Stimulated activated CD8-positive, alpha-beta memory T cell treated with anti-CD3 and anti-CD28 coated beads, Interleukin-12 subunit alpha, Interleukin-12 subunit beta, amount 100 ng/mL, for 1 hour (primary cell): ENCODE results near the gene PRMT6.
"Not testable (repeated sequence)": the region's sequence is repeated elsewhere in the genome, so short reads cannot be mapped to it uniquely, and the experiment has no call there.

Source experiments
- DNase-seq: peaks from one replicate; pipeline ENCODE4 v3.0.0-alpha.2; 2020; ENCODE audit warnings: low read depth

Gene PRMT6

DNA sequence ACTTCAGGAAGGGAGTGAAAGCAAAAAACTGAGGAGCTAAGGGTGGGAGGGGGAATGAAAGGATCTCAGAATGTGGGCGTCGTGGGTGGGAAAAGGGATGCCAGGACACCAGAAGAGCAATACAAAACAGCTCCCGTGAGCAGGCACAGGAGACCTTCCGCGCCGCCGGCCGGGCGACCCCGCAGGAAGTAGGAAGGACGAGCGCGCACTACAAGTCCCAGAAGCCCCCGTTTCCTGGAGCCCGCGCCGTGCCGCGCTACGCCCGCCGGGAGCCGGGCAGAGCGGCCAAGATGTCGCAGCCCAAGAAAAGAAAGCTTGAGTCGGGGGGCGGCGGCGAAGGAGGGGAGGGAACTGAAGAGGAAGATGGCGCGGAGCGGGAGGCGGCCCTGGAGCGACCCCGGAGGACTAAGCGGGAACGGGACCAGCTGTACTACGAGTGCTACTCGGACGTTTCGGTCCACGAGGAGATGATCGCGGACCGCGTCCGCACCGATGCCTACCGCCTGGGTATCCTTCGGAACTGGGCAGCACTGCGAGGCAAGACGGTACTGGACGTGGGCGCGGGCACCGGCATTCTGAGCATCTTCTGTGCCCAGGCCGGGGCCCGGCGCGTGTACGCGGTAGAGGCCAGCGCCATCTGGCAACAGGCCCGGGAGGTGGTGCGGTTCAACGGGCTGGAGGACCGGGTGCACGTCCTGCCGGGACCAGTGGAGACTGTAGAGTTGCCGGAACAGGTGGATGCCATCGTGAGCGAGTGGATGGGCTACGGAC is at the start of gene PRMT6:
TSS of gene PRMT6 (plus strand) at position 249 of the 771 bp plus-strand sequence. CDS start at position 291, 42 bp downstream.
- peak; percentile 69 for DNase-seq

DNA sequence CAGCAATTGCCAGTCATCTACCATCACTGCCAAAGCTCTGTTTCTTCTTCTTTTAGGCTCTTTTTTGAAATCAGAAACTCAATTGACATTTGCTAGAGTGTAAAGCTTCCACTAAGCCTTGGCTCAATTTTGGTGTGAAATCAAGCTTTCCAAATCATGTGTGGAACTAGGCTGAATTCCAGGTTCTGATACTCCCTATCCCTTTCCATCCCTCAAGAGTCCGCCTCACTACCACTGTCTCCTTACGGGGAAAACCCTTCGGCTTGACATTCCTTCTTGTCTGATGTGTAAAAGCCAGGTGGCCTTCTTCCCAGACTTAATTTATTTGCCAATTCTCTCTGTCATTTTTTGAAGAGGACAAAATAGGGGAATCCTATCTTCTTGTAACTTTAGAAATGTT is 47.2 kb upstream of the PRMT6 start:
- DNase-seq, result no peak

DNA sequence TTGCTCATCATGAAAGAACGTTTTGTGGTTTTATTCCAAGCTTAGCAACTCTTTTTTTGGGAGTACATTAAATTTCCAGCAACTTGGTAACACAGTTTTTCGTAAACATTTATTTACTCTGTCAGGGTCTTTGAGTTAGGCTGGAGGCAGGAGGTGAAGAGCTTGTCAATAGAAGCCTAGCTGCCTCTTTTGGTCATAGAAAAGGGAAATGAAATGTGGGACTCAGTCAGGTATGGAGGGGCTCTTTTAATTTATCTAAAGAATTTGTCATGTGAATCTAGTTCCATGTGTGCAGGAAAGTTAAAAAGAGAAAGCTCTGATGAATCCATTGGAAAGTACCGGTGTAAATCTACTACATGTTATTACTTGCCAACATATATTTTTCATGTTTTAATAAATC is 45.9 kb upstream of the PRMT6 start:
- no peak for DNase-seq

DNA sequence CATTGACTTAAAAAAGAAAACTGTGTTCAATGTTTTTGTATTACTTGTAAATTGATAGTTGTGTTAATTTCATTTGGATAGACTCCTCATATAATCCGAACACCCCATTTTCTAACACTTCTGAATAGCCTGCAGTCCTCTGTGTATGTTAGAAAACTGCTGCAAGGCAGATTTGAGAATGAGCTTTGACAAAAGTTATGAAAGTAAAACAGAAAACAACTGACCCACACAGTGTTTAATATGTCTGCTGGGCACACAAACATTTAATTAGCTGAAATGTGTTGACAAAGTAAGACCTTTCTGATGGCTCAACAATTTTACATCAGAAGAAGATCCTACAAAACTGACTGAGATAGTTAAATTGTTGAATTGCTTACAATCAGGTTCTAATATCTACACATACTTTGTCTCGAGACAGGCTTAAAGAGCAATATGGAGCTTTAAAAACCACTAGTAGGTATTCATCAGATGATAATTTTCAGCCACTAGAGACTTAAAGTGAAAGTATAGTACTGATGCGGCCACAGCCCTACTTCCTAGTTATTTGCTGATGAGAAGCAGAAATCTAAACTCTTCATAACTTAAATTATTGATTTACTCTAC is 40.0 kb upstream of the PRMT6 start:
- no peak for DNase-seq

DNA sequence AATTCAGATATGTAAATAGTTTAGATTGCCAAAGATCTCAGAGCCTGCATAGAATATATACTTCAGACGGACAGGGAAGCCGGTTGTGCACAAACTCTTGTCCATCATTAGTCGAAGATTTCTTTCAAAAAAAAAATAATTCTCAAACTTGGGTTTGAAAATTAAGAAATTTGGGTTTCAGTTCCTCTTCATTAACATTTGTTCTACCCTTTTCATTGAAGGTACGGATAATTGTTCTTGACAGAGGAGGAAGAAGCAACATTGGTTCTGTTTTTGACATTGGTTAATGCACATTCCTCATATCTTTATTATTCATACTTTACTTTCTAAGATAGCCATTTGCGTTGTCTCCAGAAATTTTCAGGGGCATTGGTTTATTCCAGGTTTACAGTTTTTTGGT is 38.0 kb upstream of the PRMT6 start:
- no peak for DNase-seq

DNA sequence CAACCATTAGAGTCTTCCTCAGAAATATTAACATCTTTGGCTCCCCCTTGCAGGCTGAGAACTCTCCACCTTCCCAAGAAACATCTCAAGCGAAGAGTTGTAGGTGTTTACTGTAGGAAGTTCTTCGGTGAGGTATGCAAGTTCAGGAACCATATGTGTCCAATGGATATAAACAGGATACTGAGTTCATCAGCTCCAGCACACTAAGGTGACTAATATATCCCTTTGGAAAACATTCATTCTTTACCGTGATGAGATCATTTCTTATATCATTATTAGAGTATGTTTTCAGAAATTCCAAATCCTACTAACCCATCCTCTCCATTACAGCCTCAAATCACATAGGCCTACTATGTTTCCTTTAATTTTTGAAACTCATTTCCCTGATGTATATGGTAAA is 37.3 kb upstream of the PRMT6 start:
- no peak for DNase-seq

DNA sequence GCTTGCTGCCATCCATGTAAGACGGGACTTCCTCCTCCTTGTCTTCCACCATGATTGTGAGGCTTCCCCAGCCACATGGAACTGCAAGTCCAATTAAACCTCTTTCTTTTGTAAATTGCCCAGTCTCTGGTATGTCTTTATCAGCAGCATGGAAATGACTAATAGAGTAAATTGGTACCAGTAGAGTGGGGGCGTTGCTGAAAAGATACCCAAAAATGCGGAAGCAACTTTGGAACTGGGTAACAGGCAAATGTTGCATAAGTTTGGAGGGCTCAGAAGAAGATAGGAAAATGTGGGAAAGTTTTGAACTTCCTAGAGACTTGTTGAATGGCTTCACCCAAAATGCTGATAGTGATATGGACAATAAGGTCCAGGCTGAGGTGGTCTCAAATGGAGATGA is 17.6 kb upstream of the PRMT6 start:
- DNase-seq, result not testable (repeated sequence)

DNA sequence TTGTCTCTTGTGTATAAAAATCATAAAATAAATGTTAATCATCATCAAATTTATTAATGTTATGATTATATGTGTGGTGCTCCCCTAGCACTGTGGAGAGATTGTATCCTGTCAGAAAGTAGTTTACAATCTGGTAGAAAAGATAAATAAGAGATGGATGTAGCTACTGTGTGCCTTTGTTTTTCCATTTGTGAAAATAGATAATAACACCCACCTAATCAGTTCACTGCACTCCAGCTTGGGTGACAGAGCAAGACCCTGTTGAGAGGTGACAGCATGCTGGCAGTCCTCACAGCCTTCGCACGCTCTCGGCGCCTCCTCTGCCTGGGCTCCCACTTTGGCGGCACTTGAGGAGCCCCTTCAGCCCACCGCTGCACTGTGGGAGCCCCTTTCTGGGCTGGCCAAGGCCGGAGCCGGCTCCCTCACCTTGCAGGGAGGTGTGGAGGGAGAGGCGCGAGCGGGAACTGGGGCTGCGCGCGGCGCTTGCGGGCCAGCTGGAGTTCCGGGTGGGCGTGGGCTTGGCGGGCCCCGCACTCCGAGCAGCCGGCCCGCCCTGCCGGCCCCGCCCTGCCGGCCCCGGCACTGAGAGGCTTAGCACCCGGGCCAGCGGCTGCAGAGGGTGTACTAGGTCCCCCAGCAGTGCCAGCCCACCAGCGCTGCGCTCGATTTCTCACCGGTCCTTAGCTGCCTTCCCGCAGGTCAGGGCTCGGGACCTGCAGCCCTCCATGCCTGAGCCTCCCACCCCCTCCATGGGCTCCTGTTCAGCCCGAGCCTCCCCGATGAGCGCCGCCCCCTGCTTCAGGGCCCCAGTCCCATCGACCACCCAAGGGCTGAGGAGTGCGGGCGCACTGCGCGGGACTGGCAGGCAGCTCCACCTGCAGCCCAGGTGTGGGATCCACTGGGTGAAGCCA is 11.9 kb upstream of the PRMT6 start:
- not testable (repeated sequence) for DNase-seq

DNA sequence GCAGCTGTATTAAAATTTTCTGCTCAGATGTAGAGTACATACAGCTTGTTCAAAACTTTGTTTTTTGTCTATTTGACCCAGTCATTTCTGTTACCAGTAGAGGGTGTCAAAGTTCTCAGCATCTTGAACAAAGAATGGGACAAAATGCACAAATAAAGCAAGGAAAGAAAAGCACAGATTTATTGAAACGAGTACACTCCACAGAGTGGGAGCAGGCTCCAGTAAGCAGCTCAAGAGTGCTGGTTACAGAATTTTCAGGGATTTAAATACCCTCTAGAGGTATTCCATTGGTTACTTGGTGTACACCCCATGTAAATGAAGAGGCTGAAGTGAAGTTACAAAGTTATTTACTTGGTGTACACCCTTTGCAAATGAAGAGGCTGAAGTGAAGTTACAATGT is 8.9 kb upstream of the PRMT6 start:
- DNase-seq, result no peak

DNA sequence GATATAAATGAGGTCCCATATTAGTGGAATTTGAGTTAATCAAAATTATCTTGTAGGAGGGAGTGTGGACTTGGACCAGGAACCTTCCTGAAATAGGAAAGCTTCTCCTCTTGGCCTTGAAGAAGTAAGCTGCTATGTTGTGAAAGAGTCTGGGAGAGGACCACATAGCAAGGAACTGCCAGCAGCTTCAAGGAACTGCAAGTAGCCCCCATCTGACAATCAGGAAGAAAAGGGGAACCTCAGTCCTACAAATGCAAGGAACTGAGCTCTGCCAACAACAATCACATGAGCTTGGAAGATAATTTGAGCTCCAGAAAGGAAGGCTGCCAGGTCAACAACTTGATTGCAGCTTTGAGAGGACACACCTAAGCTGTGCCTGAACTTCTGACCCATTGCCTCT is 8.2 kb upstream of the PRMT6 start:
- DNase-seq, result no peak

DNA sequence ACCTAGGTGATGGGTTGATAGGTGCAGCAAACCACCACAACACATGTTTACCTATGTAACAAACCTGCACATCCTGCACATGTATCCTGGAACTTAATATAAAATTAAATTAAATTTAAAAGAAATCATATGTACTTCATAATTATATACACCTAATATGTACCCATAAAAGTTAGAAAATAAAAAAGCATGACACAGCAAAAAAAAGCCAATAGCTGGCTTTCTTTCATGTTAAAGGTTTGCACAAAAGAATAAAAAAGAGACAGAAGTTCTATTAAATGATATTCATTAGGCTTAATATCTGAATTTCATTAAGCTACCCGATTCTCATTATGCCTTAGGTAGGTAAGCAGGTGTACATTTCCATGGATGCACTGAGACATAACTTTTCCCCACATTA is 5.2 kb upstream of the PRMT6 start:
- no peak for DNase-seq

DNA sequence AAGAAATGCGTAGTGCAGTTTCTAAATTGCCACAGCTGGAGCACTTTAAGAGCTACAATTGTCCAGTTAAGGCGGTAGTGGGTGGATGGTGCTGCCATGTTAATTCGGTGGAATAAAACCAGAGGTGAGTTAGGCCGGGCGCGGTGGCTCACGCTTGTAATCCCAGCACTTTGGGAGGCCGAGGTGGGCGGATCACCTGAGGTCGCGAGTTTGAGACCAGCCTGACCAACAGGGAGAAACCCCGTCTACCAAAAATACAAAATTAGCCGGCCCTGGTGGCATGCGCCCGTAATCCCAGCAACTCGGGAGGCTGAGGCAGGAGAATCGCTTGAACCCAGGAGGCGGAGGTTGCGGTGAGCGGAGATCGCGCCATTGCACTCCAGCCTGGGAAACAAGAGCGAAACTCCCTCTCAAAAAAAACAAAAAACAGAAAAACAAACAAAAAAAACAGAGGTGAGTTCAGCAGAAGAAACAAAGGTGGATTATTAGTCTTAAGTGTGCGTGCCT is 502 bp upstream of the PRMT6 start:
- not testable (repeated sequence) for DNase-seq

DNA sequence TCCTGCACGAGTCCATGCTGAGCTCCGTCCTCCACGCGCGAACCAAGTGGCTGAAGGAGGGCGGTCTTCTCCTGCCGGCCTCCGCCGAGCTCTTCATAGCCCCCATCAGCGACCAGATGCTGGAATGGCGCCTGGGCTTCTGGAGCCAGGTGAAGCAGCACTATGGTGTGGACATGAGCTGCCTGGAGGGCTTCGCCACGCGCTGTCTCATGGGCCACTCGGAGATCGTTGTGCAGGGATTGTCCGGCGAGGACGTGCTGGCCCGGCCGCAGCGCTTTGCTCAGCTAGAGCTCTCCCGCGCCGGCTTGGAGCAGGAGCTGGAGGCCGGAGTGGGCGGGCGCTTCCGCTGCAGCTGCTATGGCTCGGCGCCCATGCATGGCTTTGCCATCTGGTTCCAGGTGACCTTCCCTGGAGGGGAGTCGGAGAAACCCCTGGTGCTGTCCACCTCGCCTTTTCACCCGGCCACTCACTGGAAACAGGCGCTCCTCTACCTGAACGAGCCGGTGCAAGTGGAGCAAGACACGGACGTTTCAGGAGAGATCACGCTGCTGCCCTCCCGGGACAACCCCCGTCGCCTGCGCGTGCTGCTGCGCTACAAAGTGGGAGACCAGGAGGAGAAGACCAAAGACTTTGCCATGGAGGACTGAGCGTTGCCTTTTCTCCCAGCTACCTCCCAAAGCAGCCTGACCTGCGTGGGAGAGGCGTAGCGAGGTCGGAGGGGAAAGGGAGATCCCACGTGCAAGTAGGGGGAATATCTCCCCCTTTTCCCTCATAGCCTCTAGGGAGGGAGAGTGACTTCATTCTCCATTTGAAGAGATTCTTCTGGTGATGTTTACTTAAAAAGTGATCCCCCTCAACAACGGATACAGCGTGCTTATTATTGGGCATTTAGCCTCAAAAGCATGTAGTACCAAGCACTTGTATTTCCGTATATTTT is 991 bp downstream of the PRMT6 start:
- DNase-seq, result peak; percentile 0

DNA sequence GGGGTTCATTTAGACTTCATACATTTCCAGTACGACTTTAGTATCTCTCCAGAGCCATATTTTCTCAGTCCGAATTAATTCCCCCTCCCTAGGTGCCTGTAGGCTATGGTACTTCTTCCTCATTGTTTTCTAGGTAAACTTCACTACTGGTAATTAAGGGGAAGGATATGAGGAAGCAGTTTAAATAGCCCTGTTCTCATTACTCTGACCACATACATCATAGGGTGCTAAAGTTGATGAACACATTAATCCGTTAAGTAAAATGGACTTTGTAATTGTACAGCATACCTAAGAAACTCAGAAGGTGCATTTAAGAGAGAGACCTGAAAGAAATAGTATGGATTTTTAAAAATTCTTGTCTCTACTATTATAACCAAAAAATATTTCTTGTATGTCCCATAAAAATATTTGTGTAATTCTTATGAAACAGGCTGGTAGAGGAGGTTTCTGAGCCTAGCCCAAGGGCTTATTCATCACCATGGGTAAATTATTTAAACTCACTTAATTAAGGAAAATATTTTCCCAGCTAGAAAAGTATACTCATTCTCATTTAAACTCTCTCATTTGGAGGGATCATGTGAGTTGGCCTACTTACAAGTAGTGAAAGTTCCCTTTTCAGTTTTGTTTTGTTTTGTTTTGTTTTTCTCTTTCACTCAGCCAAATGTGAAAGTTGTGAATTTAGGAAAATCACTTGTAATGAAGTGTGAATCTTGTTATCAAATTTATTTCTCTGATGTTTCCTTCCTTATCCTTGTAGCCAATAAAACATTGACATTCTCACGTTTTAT is 2.0 kb downstream of the PRMT6 start:
- DNase-seq, result no peak

DNA sequence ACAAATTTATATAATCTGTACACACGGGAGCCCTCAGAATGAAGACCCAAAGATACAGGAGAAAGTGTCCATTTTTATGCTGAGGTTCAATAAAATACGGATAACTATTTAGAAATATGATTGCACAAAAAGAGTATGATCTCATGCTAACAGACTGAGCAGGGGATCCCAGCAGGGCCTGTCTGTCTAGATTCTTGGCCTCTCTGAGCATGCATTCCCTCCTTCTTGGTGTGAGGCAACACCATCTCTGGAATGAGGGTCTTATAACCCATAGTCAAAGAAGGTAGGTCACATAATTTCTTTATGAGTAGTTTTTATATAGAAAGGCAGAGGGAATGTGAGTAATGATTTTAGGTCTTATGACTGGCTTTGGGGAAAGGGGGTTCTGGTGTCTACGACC is 5.4 kb downstream of the PRMT6 start:
- DNase-seq, result no peak

DNA sequence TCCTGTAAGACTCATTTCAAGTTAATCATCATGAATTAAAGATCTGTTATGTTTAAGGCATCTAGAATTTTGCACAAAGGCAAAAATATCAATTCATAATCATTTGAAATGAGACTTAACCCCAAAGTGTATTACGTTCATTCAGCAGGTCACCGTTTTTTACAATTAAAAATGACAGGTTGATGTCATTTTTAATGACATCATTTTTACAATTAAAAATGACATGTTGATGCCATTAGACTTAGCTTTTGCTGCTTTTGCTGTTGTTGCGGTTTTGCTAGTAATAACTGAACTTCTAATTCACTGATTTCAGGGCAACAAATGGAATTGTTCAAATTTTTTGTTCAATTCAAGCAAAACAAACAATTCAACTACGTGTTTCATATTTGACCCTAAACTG is 17.0 kb downstream of the PRMT6 start:
- DNase-seq, result no peak

DNA sequence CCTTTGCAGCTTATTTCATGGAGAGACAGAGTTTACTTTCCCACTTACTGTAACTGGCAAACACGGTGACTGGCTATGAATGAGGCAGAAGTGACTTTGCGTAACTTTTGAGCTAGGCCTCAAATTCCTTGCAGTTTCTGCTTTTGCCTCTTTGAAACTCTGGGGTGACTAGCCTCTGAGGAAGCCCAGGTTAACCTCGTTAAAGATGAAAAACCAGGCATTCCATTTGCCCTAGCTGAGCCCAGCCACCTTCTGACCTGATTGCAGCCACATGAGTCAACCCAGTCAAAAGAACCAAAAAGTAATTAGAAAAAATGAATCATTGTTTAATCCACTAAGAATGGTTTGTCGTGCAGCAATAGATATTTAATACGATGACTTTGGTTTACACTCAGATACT is 20.4 kb downstream of the PRMT6 start:
- DNase-seq, result no peak

DNA sequence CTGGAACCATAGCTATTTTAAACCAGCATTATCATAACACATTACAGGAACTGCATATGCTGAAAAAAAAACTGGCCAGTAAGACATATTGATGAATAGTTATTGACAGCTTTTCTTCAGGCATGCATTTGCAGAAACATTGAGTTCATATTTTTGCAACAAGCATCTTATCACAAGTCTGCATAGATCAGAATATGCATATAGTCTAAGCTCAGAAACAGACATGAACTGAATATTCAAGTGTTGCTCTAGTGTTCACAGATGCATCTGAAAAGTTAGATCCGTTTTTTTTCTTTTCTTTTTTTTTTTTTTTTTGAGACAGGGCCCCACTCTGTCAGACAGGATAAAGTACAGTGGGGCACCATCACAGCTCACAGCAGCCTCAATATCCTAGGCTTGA is 22.8 kb downstream of the PRMT6 start:
- DNase-seq, result no peak

DNA sequence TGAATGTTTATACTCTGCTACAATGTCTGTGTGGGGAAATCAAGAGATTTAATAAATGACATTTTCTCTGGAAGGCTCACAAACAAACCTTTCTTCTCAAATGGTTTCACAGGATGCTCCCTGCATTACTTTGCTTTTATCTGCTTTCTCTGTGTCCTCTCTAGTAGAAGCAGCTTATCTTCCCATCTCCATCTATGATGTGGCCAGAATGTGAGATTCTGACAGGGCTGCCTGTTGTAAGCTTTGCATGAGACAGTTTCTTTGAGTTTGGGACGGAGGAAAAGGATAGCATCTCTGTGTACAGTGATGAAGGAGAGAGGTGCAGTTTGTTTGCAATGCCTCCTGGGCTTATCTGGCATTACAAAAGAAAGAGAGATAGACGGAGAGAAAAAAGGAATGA is 24.6 kb downstream of the PRMT6 start:
- DNase-seq, result no peak

DNA sequence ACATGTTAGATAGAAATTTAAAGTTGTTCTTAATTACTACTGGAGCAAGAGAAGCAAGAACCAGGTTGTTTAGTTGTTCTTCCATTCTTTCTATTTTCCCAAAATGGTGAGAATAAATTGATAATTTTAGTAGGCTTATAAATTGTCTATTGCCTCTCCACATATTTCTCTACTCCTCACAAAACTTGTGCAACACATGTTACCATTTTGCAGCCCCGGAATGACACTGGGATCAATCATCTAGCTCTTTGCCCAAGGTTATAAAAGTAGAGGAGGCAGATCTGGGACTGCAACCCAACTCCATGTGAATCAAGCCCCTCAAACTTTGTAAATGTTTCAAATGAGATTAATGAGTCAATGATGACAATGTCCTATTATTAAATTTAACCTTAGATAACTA is 34.9 kb downstream of the PRMT6 start:
- DNase-seq, result no peak

DNA sequence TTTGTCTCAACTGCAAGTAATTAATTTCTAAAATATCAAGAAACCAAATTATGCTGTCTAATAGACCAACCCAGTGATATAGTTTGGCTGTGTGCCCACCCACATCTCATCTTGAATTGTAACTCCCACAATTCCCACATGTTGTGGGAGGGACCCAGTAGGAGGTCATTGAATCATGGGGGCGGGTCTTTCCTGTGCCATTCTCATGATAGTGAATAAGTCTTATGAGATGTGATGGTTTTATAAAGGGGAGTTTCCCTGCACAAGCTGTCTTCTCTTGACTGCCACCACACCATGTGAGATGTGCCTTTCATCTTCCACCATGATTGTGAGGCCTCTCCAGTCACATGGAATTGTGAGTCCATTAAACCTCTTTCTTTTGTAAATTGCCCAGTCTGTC is 36.9 kb downstream of the PRMT6 start:
- DNase-seq, result not testable (repeated sequence)
